SK-N-SH (cell line): Measurements from ENCODE around the gene GABRA5.

Experiments used
- CTCF ChIP-seq: fragments of 200-600 bp; sonication (generic); IDR thresholded peaks from 2 replicates; pipeline ENCODE4 v1.6.1; 2017; ENCODE audit warnings: antibody characterized with exemption, mild to moderate bottlenecking, moderate library complexity
- FOXJ3 ChIP-seq: sonication (generic); formaldehyde crosslinking; IDR thresholded peaks from 2 replicates; pipeline ENCODE4 v1.5.1; 2020; ENCODE audit warnings: mild to moderate bottlenecking, missing genetic modification reagents
- RFX5 ChIP-seq: IDR thresholded peaks from 2 replicates; pipeline ENCODE4 v1.6.1; 2012; ENCODE audit warnings: mild to moderate bottlenecking, improper control_type of control experiment, low read length
- YY1 ChIP-seq: IDR thresholded peaks from 2 replicates; pipeline ENCODE4 v1.4.0; 2012; ENCODE audit warnings: low read depth, mild to moderate bottlenecking
- ZBTB33 ChIP-seq: IDR thresholded peaks from 2 replicates; pipeline ENCODE4 v1.4.0; 2012; ENCODE audit warnings: low read depth, borderline replicate concordance

- TF ChIP-seq CTCF (no peak), FOXJ3 (no peak), RFX5 (no peak), ZBTB33 (no peak), YY1 (no peak)
These were observed 24.1 kb downstream of the GABRA5 start for GRCh38 chr15:26890988-26891387.
